ENCODE data around the gene NDUFB7. TPM values are rescaled to one million over a fixed set of nuclear protein-coding genes. Genes with fewer than 3 reads are reported as not detected.

NDUFB7 gene
- total and polyA plus RNA-seq, 2 of the 8 experiments (the other 6 are each of a cell fraction or from before 2014, with no cell fraction given), result 151 to 740 TPM

DNA sequence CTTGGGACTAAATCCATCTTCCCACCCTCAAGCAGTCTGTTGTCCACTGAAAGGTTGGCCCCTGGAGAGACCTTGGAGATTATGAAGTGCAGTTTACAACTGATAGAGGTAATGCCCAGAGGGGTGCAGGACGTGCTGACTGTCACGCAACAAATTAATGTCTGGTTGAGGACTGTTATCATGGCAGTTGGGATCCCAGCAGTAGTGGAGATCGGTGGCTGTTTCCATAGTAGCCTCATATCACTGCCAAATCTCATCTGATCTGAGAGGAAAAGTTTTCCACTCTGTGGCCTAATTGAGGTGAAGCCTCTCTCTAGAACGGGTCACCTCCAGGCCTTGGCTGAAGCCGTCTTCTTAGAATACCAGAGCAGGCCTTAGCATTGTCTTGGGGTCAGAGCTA is 38.4 kb downstream of the NDUFB7 start:
- Histone ChIP-seq H4K8ac (ENCODE audit: extremely low read depth, insufficient read depth, low read length) (no peak overlapping the region), H3K36me3 (ENCODE audit: control insufficient read depth in 2 of 4, insufficient read depth in 4 of 4, low read length in 3 of 4) (no peaks in the 10 kb centered on the region), H2BK12ac (ENCODE audit: low read depth, low read length) (no peak overlapping the region), H3K23ac (ENCODE audit: insufficient read length) (no peak overlapping the region), H3K4me3 (ENCODE audit: extremely low read depth in 1 of 4, insufficient read depth in 2 of 4, low read depth in 3 of 4, low read length in 4 of 4) (no peak overlapping the region), H4K20me1 (replicated peaks in 1 of 2; ENCODE audit: control insufficient read depth in 1 of 2, insufficient read depth in 2 of 2, low read length in 2 of 2) (peaks cover 3 to 20% of the 10 kb centered on the region in 2 experiments), H3K18ac (ENCODE audit: extremely low read depth, low read length) (no peak overlapping the region), H3K79me2 (ENCODE audit: control insufficient read depth in 1 of 2, insufficient read depth in 2 of 2, low read length in 2 of 2) (peaks cover 7 to 55% of the 10 kb centered on the region in 2 experiments), H2AK5ac (ENCODE audit: low read depth, low read length) (no peak overlapping the region), H4K91ac (replicated peaks; ENCODE audit: insufficient read length, low read length) (no peak overlapping the region), H3K27ac (ENCODE audit: low read depth, low read length) (no peak overlapping the region), H3K9me3 (ENCODE audit: insufficient read depth in 2 of 2, low read depth in 1 of 2, low read length in 1 of 2) (no peaks in the 10 kb centered on the region), H3K27me3 (replicated peaks in 1 of 4; ENCODE audit: control insufficient read depth in 3 of 4, extremely low read depth in 1 of 4, insufficient read depth in 3 of 4, low read length in 3 of 4) (no peaks in the 10 kb centered on the region), H2BK15ac (ENCODE audit: low read length) (no peak overlapping the region), H4K5ac (ENCODE audit: insufficient read length, low read depth, low read length) (no peak overlapping the region), H3K23me2 (ENCODE audit: low read depth, low read length) (peaks cover 4% of the 10 kb centered on the region), H3K79me1 (ENCODE audit: low read depth, low read length) (peaks cover 21% of the 10 kb centered on the region), H2AFZ (ENCODE audit: low read length) (no peak overlapping the region), H2BK5ac (ENCODE audit: low read depth, low read length) (no peak overlapping the region), H3K4me1 (replicated peaks in 1 of 4; ENCODE audit: control insufficient read depth in 3 of 4, insufficient read depth in 4 of 4, low read length in 3 of 4) (peaks cover 3 to 6% (median 4%) of the 10 kb centered on the region in 4 experiments; a peak in 5 of 7 replicates), H3K4me2 (ENCODE audit: insufficient read depth in 1 of 2, low read depth in 2 of 2, low read length in 2 of 2) (no peak overlapping the region), H3K4ac (replicated peaks; ENCODE audit: insufficient read length, low read depth, low read length) (no peak overlapping the region), H2BK20ac (ENCODE audit: low read length) (no peak overlapping the region), H3K56ac (replicated peaks; ENCODE audit: insufficient read length, low read depth, low read length) (no peak overlapping the region), H3K9ac (replicated peaks in 1 of 4; ENCODE audit: extremely low read depth in 1 of 4, low read depth in 3 of 4, low read length in 3 of 4) (no peak overlapping the region), H3K14ac (ENCODE audit: insufficient read length) (no peak overlapping the region), H2BK120ac (replicated peaks; ENCODE audit: low read depth, low read length) (no peak overlapping the region)
- 93% methylated on average over 5 of the region's 5 CpGs; no CpG with 5 or more reads in 1 of the 2 experiments for WGBS, 2 experiments (ENCODE audit: extremely low coverage in 1 of 2, insufficient coverage in 1 of 2, insufficient read length in 1 of 2, insufficient replicate concordance in 2 of 2, low coverage in 1 of 2, low lambda C conversion rate in 2 of 2, missing lambda C conversion rate in 1 of 2)
- ChIA-PET POLR2A (ENCODE audit: partially characterized antibody) (no interaction called here), CTCF (ENCODE audit: partially characterized antibody) (interaction anchor here (1.0 to 1.5 kb wide), 3 partner anchors 17 to 28 kb away, joined by 3 to 6 read pairs (median 3); no protein-coding TSS in a partner anchor)
- DNase-seq (ENCODE audit: low read depth in 1 of 2, low spot score in 2 of 2) (no peak), FAIRE-seq (no peak)
- TF ChIP-seq CREB1 (IDR thresholded peaks at IDR 0.05), result no peak
- TF ChIP-seq, protein P1, sequence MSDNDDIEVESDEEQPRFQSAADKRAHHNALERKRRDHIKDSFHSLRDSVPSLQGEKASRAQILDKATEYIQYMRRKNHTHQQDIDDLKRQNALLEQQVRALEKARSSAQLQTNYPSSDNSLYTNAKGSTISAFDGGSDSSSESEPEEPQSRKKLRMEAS (IDR thresholded peaks at IDR 0.05), result no peak
- no peak for TF ChIP-seq SIX5 (IDR thresholded peaks at IDR 0.05; ENCODE audit: low read depth, low read length)
- TF ChIP-seq KDM4A (IDR thresholded peaks at IDR 0.05; ENCODE audit: low read depth, low read length, severe bottlenecking), result no peak
- TF ChIP-seq SP4 (IDR thresholded peaks at IDR 0.05; ENCODE audit: low read length), result no peak

Measured in H1 (cell line).